Caco-2 (cell line): ENCODE results near the gene UNC45A. TPM values are rescaled to one million over a fixed set of nuclear protein-coding genes. Genes with fewer than 3 reads are reported as not detected.

ENCODE experiments used
- BruUV-seq: library from RNA; stranded (reverse); fragments of 400-500 nt; replicated peaks from 2 replicates; lab custom pipeline; 2021; lab: Mats Ljungman, UMichigan
- CTCF ChIA-PET: fragments of 300-600 bp; sonication (Branson Sonifier 250); formaldehyde crosslinking; loops from one replicate; lab custom pipeline; 2022; ENCODE audit warnings: antibody characterized with exemption; lab: Charles Lee
- POLR2A ChIA-PET: fragments of 300-600 bp; sonication (Branson Sonifier 250); formaldehyde crosslinking; loops from one replicate; lab custom pipeline; 2022; ENCODE audit warnings: antibody characterized with exemption; lab: Charles Lee
- DNase-seq, 2 experiments: peaks; one replicate each; pipeline versions ENCODE4 v3.0.0 to v3.0.0-alpha.2; 2020 to 2022
- H3K27me3 ChIP-seq: replicated peaks from 2 replicates; pipeline ENCODE4 v1.6.0; 2011; ENCODE audit warnings: low read length; ENCODE audit not compliant: control insufficient read depth, insufficient read depth
- H3K36me3 ChIP-seq: 2 replicates; pipeline ENCODE4 v1.5.1; 2011; ENCODE audit warnings: low read length; ENCODE audit not compliant: control insufficient read depth, insufficient read depth
- H3K4me1 ChIP-seq: fragments of 250-450 bp; sonication (Bioruptor Pico); 2 replicates; pipeline ENCODE4 v1.5.1; 2020; ENCODE audit warnings: mild to moderate bottlenecking
- H3K4me3 ChIP-seq: 2 replicates; pipeline ENCODE4 v1.5.1; 2011; ENCODE audit warnings: low read depth, mild to moderate bottlenecking, control low read depth, low read length
- H3K9me3 ChIP-seq: fragments of 250-450 bp; sonication (Bioruptor Pico); 2 replicates; pipeline ENCODE4 v1.5.1; 2020; ENCODE audit warnings: mild to moderate bottlenecking, moderate library complexity
- H3K27ac Mint-ChIP-seq: one replicate; pipeline ENCODE4 v1.8.0; 2022; ENCODE audit warnings: mixed read lengths; ENCODE audit not compliant: unreplicated experiment
- H3K27me3 Mint-ChIP-seq: one replicate; pipeline ENCODE4 v1.8.0; 2022; ENCODE audit warnings: mixed read lengths; ENCODE audit not compliant: insufficient read depth, unreplicated experiment
- H3K36me3 Mint-ChIP-seq: one replicate; pipeline ENCODE4 v1.8.0; 2022; ENCODE audit warnings: mild to moderate bottlenecking, mixed read lengths; ENCODE audit not compliant: insufficient read depth, unreplicated experiment
- H3K4me1 Mint-ChIP-seq: one replicate; pipeline ENCODE4 v1.8.0; 2022; ENCODE audit warnings: low read depth, mixed read lengths; ENCODE audit not compliant: unreplicated experiment
- H3K4me3 Mint-ChIP-seq: one replicate; pipeline ENCODE4 v1.8.0; 2022; ENCODE audit warnings: mild to moderate bottlenecking, moderate library complexity, mixed read lengths; ENCODE audit not compliant: unreplicated experiment
- H3K9me3 Mint-ChIP-seq: one replicate; pipeline ENCODE4 v1.8.0; 2022; ENCODE audit warnings: mixed read lengths; ENCODE audit not compliant: unreplicated experiment
- CTCF ChIP-seq, 2 experiments: fragments of 200-600 bp in 1 of 2; IDR thresholded peaks; 1 replicate in 1 of 2; 2 replicates in 1 of 2; pipeline versions ENCODE4 v1.5.1 to v1.8.0; 2011 to 2022; ENCODE audit warnings: antibody characterized with exemption in 1 of 2, control low read depth in 1 of 2, inconsistent platforms in 1 of 2, low read depth in 1 of 2, low read length in 1 of 2, mild to moderate bottlenecking in 1 of 2, moderate library complexity in 1 of 2; ENCODE audit not compliant: insufficient read depth in 1 of 2, severe bottlenecking in 1 of 2, unreplicated experiment in 1 of 2
- intact Hi-C: fragments of 100-400 bp; cut with micrococcal nuclease; formaldehyde crosslinking; loops from one replicate; pipeline ENCODE4 v1.10.0; 2022; ENCODE audit not compliant: unreplicated experiment
- total RNA-seq: library from RNA; stranded (reverse); gene quantifications from 2 replicates; pipeline ENCODE4 v1.2.3, GENCODE V29; 2022

UNC45A gene
- total RNA-seq, 1 experiment from 2014 or later, result 62.6 TPM

DNA sequence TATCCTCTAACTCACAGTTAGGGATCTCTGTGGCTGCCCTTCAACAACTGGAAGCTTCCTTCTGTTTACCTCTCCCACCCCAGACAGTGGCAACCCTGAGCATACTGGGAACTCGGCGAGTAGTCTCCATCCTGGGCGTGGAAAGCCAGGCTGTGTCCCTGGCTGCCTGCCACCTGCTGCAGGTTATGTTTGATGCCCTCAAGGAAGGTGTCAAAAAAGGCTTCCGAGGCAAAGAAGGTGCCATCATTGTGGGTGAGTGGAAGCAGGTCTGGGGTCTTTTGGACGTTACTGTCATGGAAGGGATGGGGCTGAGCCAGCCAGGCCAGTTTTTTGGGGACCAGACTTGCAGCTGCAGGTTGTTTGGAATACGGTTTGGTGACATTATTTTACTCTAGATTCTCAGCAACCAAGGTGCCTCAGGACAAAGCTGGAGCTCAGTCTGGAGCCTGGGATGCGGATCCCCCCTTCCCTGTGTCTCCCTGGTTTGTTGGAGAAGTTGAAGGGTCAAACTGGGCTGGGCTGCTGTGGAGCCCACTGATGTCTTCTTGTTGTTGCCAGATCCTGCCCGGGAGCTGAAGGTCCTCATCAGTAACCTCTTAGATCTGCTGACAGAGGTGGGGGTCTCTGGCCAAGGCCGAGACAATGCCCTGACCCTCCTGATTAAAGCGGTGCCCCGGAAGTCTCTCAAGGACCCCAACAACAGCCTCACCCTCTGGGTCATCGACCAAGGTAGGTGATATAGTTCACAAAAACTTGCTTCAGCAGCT lies 7.5 kb downstream of the UNC45A start:
- H3K4me1 Mint-ChIP-seq, result no peaks in the 10 kb centered on the region
- Histone ChIP-seq H3K9me3 (no peaks in the 10 kb centered on the region), H3K27me3 (no peaks in the 10 kb centered on the region), H3K36me3 (peaks cover 3% of the 10 kb centered on the region; the same call in 1 of the 2 replicates), H3K4me1 (no peaks in the 10 kb centered on the region), H3K4me3 (no peak overlapping the region)
- POLR2A ChIA-PET, result interaction anchor here (1.4 kb wide), 1 partner anchor 12 kb away, joined by 15 read pairs; the partner anchor contains the start of gene RCCD1
- CTCF ChIA-PET, result interaction anchor here (1.0 to 1.8 kb wide), 3 partner anchors 8 to 11 kb away, joined by 3 to 5 read pairs (median 4); partner anchors contain the start of genes HDDC3 and UNC45A
- H3K27me3 Mint-ChIP-seq, result no peaks in the 10 kb centered on the region
- no peak for TF ChIP-seq CTCF (IDR thresholded peaks at IDR 0.05; ENCODE audit: insufficient read depth in 1 of 2, low read depth in 1 of 2, low read length in 1 of 2, severe bottlenecking in 1 of 2, unreplicated experiment in 1 of 2)
- H3K27ac Mint-ChIP-seq, result no peak overlapping the region
- DNase-seq, result no peak
- peaks cover 54% of the 10 kb centered on the region for H3K36me3 Mint-ChIP-seq
- intact Hi-C loops, result no loop called here
- no TSS peak for BruUV-seq
- no peak overlapping the region for H3K4me3 Mint-ChIP-seq
- H3K9me3 Mint-ChIP-seq, result no peaks in the 10 kb centered on the region

GRCh38 chr15:90945091-90945490 lies 10.0 kb downstream of the UNC45A start:
- no TSS peak for BruUV-seq
- Mint-ChIP-seq H3K27ac (no peak overlapping the region), H3K9me3 (no peaks in the 10 kb centered on the region), H3K36me3 (peaks cover 61% of the 10 kb centered on the region), H3K4me3 (no peak overlapping the region), H3K27me3 (no peaks in the 10 kb centered on the region), H3K4me1 (no peaks in the 10 kb centered on the region)
- CTCF ChIA-PET, result no interaction called here
- POLR2A ChIA-PET, result no interaction called here
- H3K27me3 ChIP-seq, result no peaks in the 10 kb centered on the region
- H3K4me1 ChIP-seq, result no peaks in the 10 kb centered on the region
- TF ChIP-seq CTCF (IDR thresholded peaks at IDR 0.05; ENCODE audit: insufficient read depth in 1 of 2, low read depth in 1 of 2, low read length in 1 of 2, severe bottlenecking in 1 of 2, unreplicated experiment in 1 of 2), result no peak
- peaks cover 1% of the 10 kb centered on the region; the same call in 1 of the 2 replicates for H3K36me3 ChIP-seq
- no peaks in the 10 kb centered on the region for H3K9me3 ChIP-seq
- H3K4me3 ChIP-seq, result no peak overlapping the region
- intact Hi-C loops, result no loop called here
- no peak for DNase-seq

DNA sequence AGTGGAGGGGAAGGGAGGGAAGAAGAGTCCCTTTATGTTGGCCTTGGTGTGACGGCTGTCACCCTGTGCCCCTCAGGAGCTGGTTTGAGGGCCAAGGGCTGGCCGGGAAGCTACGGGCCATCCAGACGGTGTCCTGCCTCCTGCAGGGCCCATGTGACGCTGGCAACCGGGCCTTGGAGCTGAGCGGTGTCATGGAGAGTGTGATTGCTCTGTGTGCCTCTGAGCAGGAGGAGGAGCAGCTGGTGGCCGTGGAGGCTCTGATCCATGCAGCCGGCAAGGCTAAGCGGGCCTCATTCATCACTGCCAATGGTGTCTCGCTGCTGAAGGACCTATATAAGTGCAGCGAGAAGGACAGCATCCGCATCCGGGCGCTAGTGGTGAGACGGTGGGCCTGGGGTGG lies 11.5 kb downstream of the UNC45A start:
- no peak for TF ChIP-seq CTCF (IDR thresholded peaks at IDR 0.05; ENCODE audit: insufficient read depth in 1 of 2, low read depth in 1 of 2, low read length in 1 of 2, severe bottlenecking in 1 of 2, unreplicated experiment in 1 of 2)
- Mint-ChIP-seq H3K4me3 (no peak overlapping the region), H3K36me3 (peaks cover 52% of the 10 kb centered on the region), H3K27ac (no peak overlapping the region), H3K27me3 (no peaks in the 10 kb centered on the region), H3K9me3 (no peaks in the 10 kb centered on the region), H3K4me1 (no peaks in the 10 kb centered on the region)
- CTCF ChIA-PET, result interaction anchor here (0.8 kb wide), 1 partner anchor 12 kb away, joined by 3 read pairs; the partner anchor contains the start of gene UNC45A
- no TSS peak for BruUV-seq
- no peak for DNase-seq
- no peaks in the 10 kb centered on the region for H3K4me1 ChIP-seq
- POLR2A ChIA-PET, result no interaction called here
- no peak overlapping the region for H3K4me3 ChIP-seq
- peaks cover 1% of the 10 kb centered on the region; the same call in 1 of the 2 replicates for H3K36me3 ChIP-seq
- intact Hi-C loops, result no loop called here
- H3K9me3 ChIP-seq, result no peaks in the 10 kb centered on the region
- H3K27me3 ChIP-seq, result no peaks in the 10 kb centered on the region
